Measurements from ENCODE around the gene ANKRD33B. TPM values are rescaled to one million over a fixed set of nuclear protein-coding genes. Genes with fewer than 3 reads are reported as not detected.

Gene ANKRD33B
- total and polyA plus RNA-seq, 2 of the 8 experiments (the other 6 are each of a cell fraction or from before 2014, with no cell fraction given): 6.9 to 20.6 TPM

- Histone ChIP-seq H4K20me1 (replicated peaks in 1 of 2; ENCODE audit: control insufficient read depth in 1 of 2, insufficient read depth in 2 of 2, low read length in 2 of 2) (peaks cover 0 to 2% of the 10 kb centered on the region in 2 experiments), H2BK120ac (replicated peaks; ENCODE audit: low read depth, low read length) (no peak overlapping the region), H3K9me3 (ENCODE audit: insufficient read depth in 2 of 2, low read depth in 1 of 2, low read length in 1 of 2) (no peaks in the 10 kb centered on the region), H3K4ac (replicated peaks; ENCODE audit: insufficient read length, low read depth, low read length) (no peak overlapping the region), H3K56ac (replicated peaks; ENCODE audit: insufficient read length, low read depth, low read length) (no peak overlapping the region), H3K27ac (ENCODE audit: low read depth, low read length) (no peak overlapping the region), H3K4me3 (ENCODE audit: extremely low read depth in 1 of 4, insufficient read depth in 2 of 4, low read depth in 3 of 4, low read length in 4 of 4) (no peak overlapping the region), H4K5ac (ENCODE audit: insufficient read length, low read depth, low read length) (no peak overlapping the region), H3K4me1 (replicated peaks in 1 of 4; ENCODE audit: control insufficient read depth in 3 of 4, insufficient read depth in 4 of 4, low read length in 3 of 4) (no peaks in the 10 kb centered on the region), H2AFZ (ENCODE audit: low read length) (no peak overlapping the region), H2BK15ac (ENCODE audit: low read length) (peak overlapping the region; percentile 50; the same call in 1 of the 2 replicates), H2BK20ac (ENCODE audit: low read length) (peak overlapping the region; percentile 28; the same call in 1 of the 2 replicates), H2BK5ac (ENCODE audit: low read depth, low read length) (no peak overlapping the region), H3K23ac (ENCODE audit: insufficient read length) (no peak overlapping the region), H2BK12ac (ENCODE audit: low read depth, low read length) (peak overlapping the region; percentile 75; the same call in 1 of the 2 replicates), H4K8ac (ENCODE audit: extremely low read depth, insufficient read depth, low read length) (no peak overlapping the region), H3K36me3 (ENCODE audit: control insufficient read depth in 2 of 4, insufficient read depth in 4 of 4, low read length in 3 of 4) (no peaks in the 10 kb centered on the region), H4K91ac (replicated peaks; ENCODE audit: insufficient read length, low read length) (peak overlapping the region; percentile 83), H3K9ac (replicated peaks in 1 of 4; ENCODE audit: extremely low read depth in 1 of 4, low read depth in 3 of 4, low read length in 3 of 4) (no peak overlapping the region), H3K27me3 (replicated peaks in 1 of 4; ENCODE audit: control insufficient read depth in 3 of 4, extremely low read depth in 1 of 4, insufficient read depth in 3 of 4, low read length in 3 of 4) (peaks cover 0 to 4% (median 1%) of the 10 kb centered on the region in 4 experiments; a peak in 2 of 7 replicates), H3K79me1 (ENCODE audit: low read depth, low read length) (no peaks in the 10 kb centered on the region), H3K18ac (ENCODE audit: extremely low read depth, low read length) (no peak overlapping the region), H3K23me2 (ENCODE audit: low read depth, low read length) (peaks cover 2% of the 10 kb centered on the region; the same call in 1 of the 2 replicates), H3K4me2 (ENCODE audit: insufficient read depth in 1 of 2, low read depth in 2 of 2, low read length in 2 of 2) (no peak overlapping the region), H3K14ac (ENCODE audit: insufficient read length) (no peak overlapping the region), H2AK5ac (ENCODE audit: low read depth, low read length) (no peak overlapping the region), H3K79me2 (ENCODE audit: control insufficient read depth in 1 of 2, insufficient read depth in 2 of 2, low read length in 2 of 2) (no peaks in the 10 kb centered on the region)
- DNase-seq (ENCODE audit: low read depth in 1 of 2, low spot score in 2 of 2) (no peak), FAIRE-seq (no peak)
- ChIA-PET CTCF (ENCODE audit: partially characterized antibody) (interaction anchor here (0.6 to 2.0 kb wide), 11 partner anchors 9 to 98 kb away, joined by 3 to 7 read pairs (median 3); no protein-coding TSS in a partner anchor), POLR2A (ENCODE audit: partially characterized antibody) (no interaction called here)
- 84% methylated on average over 11 of the region's 11 CpGs; no CpG with 5 or more reads in 1 of the 2 experiments for WGBS, 2 experiments (ENCODE audit: extremely low coverage in 1 of 2, insufficient coverage in 1 of 2, insufficient read length in 1 of 2, insufficient replicate concordance in 2 of 2, low coverage in 1 of 2, low lambda C conversion rate in 2 of 2, missing lambda C conversion rate in 1 of 2)
- TF ChIP-seq EZH2 (IDR thresholded peaks at IDR 0.05; ENCODE audit: low read depth, low read length, severe bottlenecking) (no peak), NANOG (IDR thresholded peaks at IDR 0.05; ENCODE audit: insufficient read depth, low read depth, low read length, poor library complexity, severe bottlenecking) (no peak), EP300 (IDR thresholded peaks at IDR 0.05; ENCODE audit: borderline replicate concordance in 1 of 2, low read depth in 2 of 2, low read length in 2 of 2) (no peak), KDM5A (IDR thresholded peaks at IDR 0.05; ENCODE audit: low read length) (no peak), SAP30 (IDR thresholded peaks at IDR 0.05; ENCODE audit: insufficient read depth, insufficient replicate concordance, low read length) (no peak), PHF8 (conservative IDR thresholded peaks at IDR 0.05; ENCODE audit: low read depth, low read length) (no peak), RAD21 (IDR thresholded peaks at IDR 0.05 in 1 of 2, conservative IDR thresholded peaks at IDR 0.05 in 1 of 2; ENCODE audit: low read depth in 2 of 2, low read length in 2 of 2) (no peak), BRCA1 (IDR thresholded peaks at IDR 0.05; ENCODE audit: low read depth, low read length) (no peak), CHD1 (IDR thresholded peaks at IDR 0.05; ENCODE audit: low read depth, low read length) (no peak), CREB1 (IDR thresholded peaks at IDR 0.05) (no peak), SIRT6 (IDR thresholded peaks at IDR 0.05; ENCODE audit: low read length) (no peak), SP1 (IDR thresholded peaks at IDR 0.05; ENCODE audit: low read depth, low read length) (no peak)
Observed at GRCh38 chr5:10530601-10531320, 33.1 kb upstream of the ANKRD33B start.
